Right lobe of liver (tissue), 4 donors: Measurements from ENCODE around the gene DISP3.

ENCODE experiments used
- POLR2A ChIP-seq: fragments of 450-650 bp; IDR thresholded peaks from one replicate; pipeline ENCODE4 v1.6.1; 2017; ENCODE audit warnings: antibody characterized with exemption, mild to moderate bottlenecking
- TF ChIP-seq, protein P1 (sequence below), 4 donors: fragments of 200-600 bp in 3 of 4; fragments of 450-650 bp in 1 of 4; IDR thresholded peaks; one replicate each; pipeline versions ENCODE4 v1.5.1 to v1.8.0; 2016 to 2022; ENCODE audit warnings: antibody characterized with exemption in 4 of 4, mild to moderate bottlenecking in 2 of 4
- donor health status: DM: no; HTN: no; CAD: no.
- donor health status: DM: no; HTN: no; CAD: no.
- donor health status: DM: no; HTN: yes; CAD: no.

GRCh38 chr1:11543796-11544195, 64.8 kb downstream of the DISP3 start:
- TF ChIP-seq, protein P1, sequence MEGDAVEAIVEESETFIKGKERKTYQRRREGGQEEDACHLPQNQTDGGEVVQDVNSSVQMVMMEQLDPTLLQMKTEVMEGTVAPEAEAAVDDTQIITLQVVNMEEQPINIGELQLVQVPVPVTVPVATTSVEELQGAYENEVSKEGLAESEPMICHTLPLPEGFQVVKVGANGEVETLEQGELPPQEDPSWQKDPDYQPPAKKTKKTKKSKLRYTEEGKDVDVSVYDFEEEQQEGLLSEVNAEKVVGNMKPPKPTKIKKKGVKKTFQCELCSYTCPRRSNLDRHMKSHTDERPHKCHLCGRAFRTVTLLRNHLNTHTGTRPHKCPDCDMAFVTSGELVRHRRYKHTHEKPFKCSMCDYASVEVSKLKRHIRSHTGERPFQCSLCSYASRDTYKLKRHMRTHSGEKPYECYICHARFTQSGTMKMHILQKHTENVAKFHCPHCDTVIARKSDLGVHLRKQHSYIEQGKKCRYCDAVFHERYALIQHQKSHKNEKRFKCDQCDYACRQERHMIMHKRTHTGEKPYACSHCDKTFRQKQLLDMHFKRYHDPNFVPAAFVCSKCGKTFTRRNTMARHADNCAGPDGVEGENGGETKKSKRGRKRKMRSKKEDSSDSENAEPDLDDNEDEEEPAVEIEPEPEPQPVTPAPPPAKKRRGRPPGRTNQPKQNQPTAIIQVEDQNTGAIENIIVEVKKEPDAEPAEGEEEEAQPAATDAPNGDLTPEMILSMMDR (IDR thresholded peaks at IDR 0.05) = no peak
- TF ChIP-seq POLR2A = no peak
